ENCODE results near the gene YWHAG. TPM values are rescaled to one million over a fixed set of nuclear protein-coding genes. Genes with fewer than 3 reads are reported as not detected.

YWHAG gene
- total RNA-seq, 1 experiment from 2014 or later = 192 TPM

DNA sequence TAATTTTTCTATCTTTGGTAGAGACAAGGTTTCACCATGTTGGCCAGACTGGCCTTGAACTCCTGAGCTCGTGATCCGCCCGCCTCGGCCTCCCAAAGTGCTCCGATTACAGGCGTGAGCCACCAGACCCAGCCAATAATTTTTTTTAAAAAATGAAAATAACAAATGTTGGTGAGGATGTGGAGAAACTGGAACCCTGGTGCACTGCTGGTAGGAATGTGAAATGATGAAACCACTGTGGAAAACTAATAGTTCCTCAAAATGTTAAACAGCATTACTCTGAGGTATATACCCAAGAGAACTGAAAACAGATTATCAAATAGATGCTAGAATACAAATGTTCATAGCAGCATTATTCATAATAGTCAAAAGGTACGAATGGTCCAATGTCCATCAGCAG lies 23.0 kb upstream of the YWHAG start (continued):
- TF ChIP-seq, protein P1, sequence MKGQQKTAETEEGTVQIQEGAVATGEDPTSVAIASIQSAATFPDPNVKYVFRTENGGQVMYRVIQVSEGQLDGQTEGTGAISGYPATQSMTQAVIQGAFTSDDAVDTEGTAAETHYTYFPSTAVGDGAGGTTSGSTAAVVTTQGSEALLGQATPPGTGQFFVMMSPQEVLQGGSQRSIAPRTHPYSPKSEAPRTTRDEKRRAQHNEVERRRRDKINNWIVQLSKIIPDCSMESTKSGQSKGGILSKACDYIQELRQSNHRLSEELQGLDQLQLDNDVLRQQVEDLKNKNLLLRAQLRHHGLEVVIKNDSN (CRISPR knock-in tag; IDR thresholded peaks at IDR 0.05) = no peak
- TF ChIP-seq TEAD1 (CRISPR knock-in tag; IDR thresholded peaks at IDR 0.05) = no peak
- TF ChIP-seq KAT7 (CRISPR knock-in tag; IDR thresholded peaks at IDR 0.05; ENCODE audit: borderline replicate concordance) = no peak
- TF ChIP-seq, protein P2, sequence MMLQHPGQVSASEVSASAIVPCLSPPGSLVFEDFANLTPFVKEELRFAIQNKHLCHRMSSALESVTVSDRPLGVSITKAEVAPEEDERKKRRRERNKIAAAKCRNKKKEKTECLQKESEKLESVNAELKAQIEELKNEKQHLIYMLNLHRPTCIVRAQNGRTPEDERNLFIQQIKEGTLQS (CRISPR knock-in tag; conservative IDR thresholded peaks at IDR 0.05) = no peak

DNA sequence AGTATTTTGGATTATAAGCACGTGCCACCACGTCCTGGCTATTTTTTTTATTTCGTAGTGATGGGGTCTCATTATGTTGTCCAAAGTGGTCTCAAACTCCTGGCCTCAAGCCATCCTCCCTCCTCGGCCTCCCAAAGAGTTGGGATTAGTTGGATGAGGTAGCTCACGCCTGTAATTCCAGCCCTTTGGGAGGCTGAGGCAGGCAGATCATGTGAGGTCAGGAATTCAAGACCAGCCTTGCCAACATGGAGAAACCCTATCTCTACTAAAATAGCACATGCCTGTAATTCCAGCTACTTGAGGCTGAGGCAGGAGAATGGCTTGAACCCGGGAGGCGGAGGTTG lies 21.8 kb upstream of the YWHAG start:
- peak overlapping the region; percentile 69 for H3K4me3 Mint-ChIP-seq
- H3K36me3 Mint-ChIP-seq = no peaks in the 10 kb centered on the region

DNA sequence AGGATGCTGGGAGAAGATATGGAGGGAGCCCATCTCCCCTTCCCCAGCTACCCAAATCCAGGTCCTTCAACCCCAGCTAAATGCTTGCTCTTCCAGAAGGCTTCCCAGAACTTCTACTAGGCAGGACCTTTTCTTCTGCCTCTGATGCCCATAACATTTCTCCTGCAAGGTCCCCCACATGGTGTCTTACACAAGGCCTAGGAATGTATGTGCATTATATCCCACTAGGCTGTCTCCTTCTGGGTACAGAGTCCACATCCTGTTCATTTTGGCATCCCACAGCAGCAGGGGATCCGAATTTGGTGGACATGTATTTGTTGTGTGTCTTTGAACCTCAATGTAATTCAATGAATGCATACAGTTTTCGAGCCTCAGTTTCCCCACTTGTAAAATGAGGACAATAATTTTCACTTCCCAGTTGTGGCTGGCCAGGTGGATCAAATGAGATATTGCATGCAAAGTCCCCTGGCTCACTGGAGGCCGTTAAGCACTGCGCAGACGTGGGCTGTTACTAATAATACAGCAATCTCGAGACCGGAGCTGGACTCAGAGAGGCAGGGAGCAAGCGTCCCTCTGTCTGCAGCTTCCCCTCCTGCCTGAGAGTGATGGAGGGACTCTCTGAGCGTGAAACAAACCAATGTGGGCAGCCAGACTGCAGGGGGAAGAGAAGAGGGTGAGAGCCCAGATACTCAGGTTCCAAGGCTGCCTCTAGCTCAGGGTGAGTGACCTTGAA lies 18.6 kb upstream of the YWHAG start:
- H3K27me3 Mint-ChIP-seq (ENCODE audit: low read depth) = peaks cover 11% of the 10 kb centered on the region
- TF ChIP-seq NR3C1 (CRISPR knock-in tag; conservative IDR thresholded peaks at IDR 0.05; ENCODE audit: low read depth) (no peak), IRF2 (CRISPR knock-in tag; IDR thresholded peaks at IDR 0.05; ENCODE audit: borderline replicate concordance, low read depth) (no peak), SOX15 (CRISPR knock-in tag; IDR thresholded peaks at IDR 0.05) (no peak), FOXJ3 (CRISPR knock-in tag; IDR thresholded peaks at IDR 0.05; ENCODE audit: borderline replicate concordance) (no peak), TEAD4 (CRISPR knock-in tag; IDR thresholded peaks at IDR 0.05) (no peak)
- TF ChIP-seq, protein P3, sequence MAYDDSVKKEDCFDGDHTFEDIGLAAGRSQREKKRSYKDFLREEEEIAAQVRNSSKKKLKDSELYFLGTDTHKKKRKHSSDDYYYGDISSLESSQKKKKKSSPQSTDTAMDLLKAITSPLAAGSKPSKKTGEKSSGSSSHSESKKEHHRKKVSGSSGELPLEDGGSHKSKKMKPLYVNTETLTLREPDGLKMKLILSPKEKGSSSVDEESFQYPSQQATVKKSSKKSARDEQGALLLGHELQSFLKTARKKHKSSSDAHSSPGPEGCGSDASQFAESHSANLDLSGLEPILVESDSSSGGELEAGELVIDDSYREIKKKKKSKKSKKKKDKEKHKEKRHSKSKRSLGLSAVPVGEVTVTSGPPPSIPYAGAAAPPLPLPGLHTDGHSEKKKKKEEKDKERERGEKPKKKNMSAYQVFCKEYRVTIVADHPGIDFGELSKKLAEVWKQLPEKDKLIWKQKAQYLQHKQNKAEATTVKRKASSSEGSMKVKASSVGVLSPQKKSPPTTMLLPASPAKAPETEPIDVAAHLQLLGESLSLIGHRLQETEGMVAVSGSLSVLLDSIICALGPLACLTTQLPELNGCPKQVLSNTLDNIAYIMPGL (CRISPR knock-in tag; IDR thresholded peaks at IDR 0.05) = no peak
- ChIA-PET POLR2A (no interaction called here), CTCF (no interaction called here)
- H3K4me3 Mint-ChIP-seq = no peak overlapping the region
- ATAC-seq (no peak), DNase-seq (ENCODE audit: low spot score) (no peak)
- no peak overlapping the region for H3K27ac Mint-ChIP-seq
- H3K9me3 Mint-ChIP-seq = no peaks in the 10 kb centered on the region
- H3K4me1 Mint-ChIP-seq = peaks cover 10% of the 10 kb centered on the region
- H3K36me3 Mint-ChIP-seq = no peaks in the 10 kb centered on the region

More for the DNA sequence above, 21.8 kb upstream of the YWHAG start:
- ChIA-PET POLR2A (no interaction called here), CTCF (no interaction called here)
- TF ChIP-seq, protein P4, sequence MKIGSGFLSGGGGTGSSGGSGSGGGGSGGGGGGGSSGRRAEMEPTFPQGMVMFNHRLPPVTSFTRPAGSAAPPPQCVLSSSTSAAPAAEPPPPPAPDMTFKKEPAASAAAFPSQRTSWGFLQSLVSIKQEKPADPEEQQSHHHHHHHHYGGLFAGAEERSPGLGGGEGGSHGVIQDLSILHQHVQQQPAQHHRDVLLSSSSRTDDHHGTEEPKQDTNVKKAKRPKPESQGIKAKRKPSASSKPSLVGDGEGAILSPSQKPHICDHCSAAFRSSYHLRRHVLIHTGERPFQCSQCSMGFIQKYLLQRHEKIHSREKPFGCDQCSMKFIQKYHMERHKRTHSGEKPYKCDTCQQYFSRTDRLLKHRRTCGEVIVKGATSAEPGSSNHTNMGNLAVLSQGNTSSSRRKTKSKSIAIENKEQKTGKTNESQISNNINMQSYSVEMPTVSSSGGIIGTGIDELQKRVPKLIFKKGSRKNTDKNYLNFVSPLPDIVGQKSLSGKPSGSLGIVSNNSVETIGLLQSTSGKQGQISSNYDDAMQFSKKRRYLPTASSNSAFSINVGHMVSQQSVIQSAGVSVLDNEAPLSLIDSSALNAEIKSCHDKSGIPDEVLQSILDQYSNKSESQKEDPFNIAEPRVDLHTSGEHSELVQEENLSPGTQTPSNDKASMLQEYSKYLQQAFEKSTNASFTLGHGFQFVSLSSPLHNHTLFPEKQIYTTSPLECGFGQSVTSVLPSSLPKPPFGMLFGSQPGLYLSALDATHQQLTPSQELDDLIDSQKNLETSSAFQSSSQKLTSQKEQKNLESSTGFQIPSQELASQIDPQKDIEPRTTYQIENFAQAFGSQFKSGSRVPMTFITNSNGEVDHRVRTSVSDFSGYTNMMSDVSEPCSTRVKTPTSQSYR (CRISPR knock-in tag; IDR thresholded peaks at IDR 0.05) = no peak
- TF ChIP-seq, protein P5, sequence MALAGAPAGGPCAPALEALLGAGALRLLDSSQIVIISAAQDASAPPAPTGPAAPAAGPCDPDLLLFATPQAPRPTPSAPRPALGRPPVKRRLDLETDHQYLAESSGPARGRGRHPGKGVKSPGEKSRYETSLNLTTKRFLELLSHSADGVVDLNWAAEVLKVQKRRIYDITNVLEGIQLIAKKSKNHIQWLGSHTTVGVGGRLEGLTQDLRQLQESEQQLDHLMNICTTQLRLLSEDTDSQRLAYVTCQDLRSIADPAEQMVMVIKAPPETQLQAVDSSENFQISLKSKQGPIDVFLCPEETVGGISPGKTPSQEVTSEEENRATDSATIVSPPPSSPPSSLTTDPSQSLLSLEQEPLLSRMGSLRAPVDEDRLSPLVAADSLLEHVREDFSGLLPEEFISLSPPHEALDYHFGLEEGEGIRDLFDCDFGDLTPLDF (CRISPR knock-in tag; IDR thresholded peaks at IDR 0.05) = no peak
- TF ChIP-seq, protein P6, sequence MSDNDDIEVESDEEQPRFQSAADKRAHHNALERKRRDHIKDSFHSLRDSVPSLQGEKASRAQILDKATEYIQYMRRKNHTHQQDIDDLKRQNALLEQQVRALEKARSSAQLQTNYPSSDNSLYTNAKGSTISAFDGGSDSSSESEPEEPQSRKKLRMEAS (CRISPR knock-in tag; IDR thresholded peaks at IDR 0.05) = no peak
- no peak for TF ChIP-seq ZBTB21 (CRISPR knock-in tag; IDR thresholded peaks at IDR 0.05; ENCODE audit: borderline replicate concordance)
- DNase-seq (ENCODE audit: low spot score) (no peak), ATAC-seq (no peak)
- Mint-ChIP-seq H3K4me1 (peaks cover 4% of the 10 kb centered on the region; the same call in 1 of the 2 replicates), H3K27ac (peak overlapping the region; percentile 80; the same call in 1 of the 2 replicates), H3K9me3 (no peaks in the 10 kb centered on the region), H3K27me3 (ENCODE audit: low read depth) (no peaks in the 10 kb centered on the region; the same call in 1 of the 2 replicates)
